BJ (cell line): ENCODE results near the gene IL4R. TPM values are rescaled to one million over a fixed set of nuclear protein-coding genes. Genes with fewer than 3 reads are reported as not detected.

Experiments used
- CTCF ChIA-PET: fragments of 350-600 bp; formaldehyde crosslinking; extraction: SDS; loops from one replicate; lab custom pipeline; 2021; ENCODE audit warnings: antibody characterized with exemption, inconsistent platforms; lab: Yijun Ruan, JAX
- POLR2A ChIA-PET: fragments of 300-600 bp; sonication (Branson Sonifier 250); formaldehyde crosslinking; extraction: SDS; loops from one replicate; lab custom pipeline; 2021; ENCODE audit warnings: antibody characterized with exemption; lab: Charles Lee
- DNase-seq: peaks from one replicate; pipeline ENCODE4 v3.0.0-alpha.2; 2011; ENCODE audit warnings: low read depth
- H3K27me3 ChIP-seq: 2 replicates; pipeline ENCODE4 v1.6.0; 2011; ENCODE audit warnings: low read length; ENCODE audit not compliant: control insufficient read depth, insufficient read depth
- H3K36me3 ChIP-seq: 2 replicates; pipeline ENCODE4 v1.5.1; 2011; ENCODE audit warnings: low read length; ENCODE audit not compliant: control insufficient read depth, insufficient read depth
- H3K4me3 ChIP-seq: 2 replicates; pipeline ENCODE4 v1.5.1; 2011; ENCODE audit warnings: low read depth, mild to moderate bottlenecking, control low read depth, low read length
- polyA plus RNA-seq: library from polyadenylated mRNA; depleted of rRNA; stranded (reverse); fragments of >200 nt; gene quantifications from 2 replicates; pipeline ENCODE4 v1.2.3, GENCODE V29; 2011
- TF ChIP-seq, protein P1 (sequence below): IDR thresholded peaks from 2 replicates; pipeline ENCODE4 v1.5.1; 2011; ENCODE audit warnings: low read depth, mild to moderate bottlenecking, control low read depth, inconsistent platforms, low read length, moderate library complexity; ENCODE audit not compliant: insufficient read depth

Gene IL4R
- polyA plus RNA-seq, 1 experiment, result 25.4 TPM

DNA sequence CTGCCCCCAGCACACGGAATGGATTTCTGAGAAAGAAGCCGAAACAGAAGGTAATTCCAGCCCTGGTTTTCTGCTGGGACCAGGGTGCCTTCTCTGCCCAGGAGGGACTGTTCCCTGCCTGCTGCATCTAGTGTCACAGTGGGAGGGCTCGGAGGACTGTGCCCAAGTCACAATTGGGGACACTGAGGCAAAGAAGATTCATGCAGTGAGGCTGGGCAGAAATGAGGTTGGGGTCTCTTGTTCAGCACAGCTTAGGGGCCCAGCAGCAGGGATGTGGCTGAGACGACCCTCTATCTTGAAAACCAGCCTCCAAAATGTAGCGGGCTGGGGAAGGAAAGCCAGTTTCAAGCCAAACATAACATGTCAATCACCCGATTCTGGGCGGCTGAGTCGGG is 88.8 kb downstream of the IL4R start:
- ChIA-PET POLR2A (no interaction called here), CTCF (interaction anchor here (1.0 kb wide), 1 partner anchor 260 kb away, joined by 3 read pairs; no protein-coding TSS in a partner anchor)
- no peak overlapping the region for H3K4me3 ChIP-seq

DNA sequence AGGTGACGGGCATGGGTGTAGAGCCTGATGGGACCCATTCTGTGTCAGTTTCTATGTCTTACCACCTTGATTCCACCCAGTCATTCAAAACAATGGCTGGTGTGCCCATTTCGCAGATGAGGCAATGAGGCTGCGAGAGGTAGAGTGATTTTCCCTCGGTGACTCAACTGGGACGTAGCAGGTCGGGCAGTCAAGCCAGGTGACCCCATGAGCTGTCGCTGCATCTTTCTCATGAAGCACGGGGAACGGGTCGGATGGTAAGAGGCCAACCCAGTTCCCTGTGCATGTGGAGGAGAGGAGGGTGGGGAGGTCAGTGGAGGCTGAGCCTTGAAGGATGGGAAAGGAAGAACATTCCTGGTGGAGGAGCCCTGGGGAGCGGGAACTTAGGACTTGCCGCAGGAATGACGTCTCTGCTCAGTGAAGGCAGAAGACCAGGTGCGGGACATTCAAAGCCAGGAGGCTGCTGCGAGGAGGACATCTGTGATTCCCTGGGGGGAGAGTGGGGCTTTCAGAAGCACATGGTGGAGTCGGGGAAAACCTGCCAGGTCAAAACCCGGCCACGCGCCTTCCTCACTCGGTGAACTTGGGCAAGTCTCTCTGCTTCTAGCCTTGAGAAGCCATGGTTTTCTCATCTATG is 89.3 kb downstream of the IL4R start:
- no peaks in the 10 kb centered on the region for H3K27me3 ChIP-seq
- no peaks in the 10 kb centered on the region for H3K36me3 ChIP-seq
- TF ChIP-seq, protein P1, sequence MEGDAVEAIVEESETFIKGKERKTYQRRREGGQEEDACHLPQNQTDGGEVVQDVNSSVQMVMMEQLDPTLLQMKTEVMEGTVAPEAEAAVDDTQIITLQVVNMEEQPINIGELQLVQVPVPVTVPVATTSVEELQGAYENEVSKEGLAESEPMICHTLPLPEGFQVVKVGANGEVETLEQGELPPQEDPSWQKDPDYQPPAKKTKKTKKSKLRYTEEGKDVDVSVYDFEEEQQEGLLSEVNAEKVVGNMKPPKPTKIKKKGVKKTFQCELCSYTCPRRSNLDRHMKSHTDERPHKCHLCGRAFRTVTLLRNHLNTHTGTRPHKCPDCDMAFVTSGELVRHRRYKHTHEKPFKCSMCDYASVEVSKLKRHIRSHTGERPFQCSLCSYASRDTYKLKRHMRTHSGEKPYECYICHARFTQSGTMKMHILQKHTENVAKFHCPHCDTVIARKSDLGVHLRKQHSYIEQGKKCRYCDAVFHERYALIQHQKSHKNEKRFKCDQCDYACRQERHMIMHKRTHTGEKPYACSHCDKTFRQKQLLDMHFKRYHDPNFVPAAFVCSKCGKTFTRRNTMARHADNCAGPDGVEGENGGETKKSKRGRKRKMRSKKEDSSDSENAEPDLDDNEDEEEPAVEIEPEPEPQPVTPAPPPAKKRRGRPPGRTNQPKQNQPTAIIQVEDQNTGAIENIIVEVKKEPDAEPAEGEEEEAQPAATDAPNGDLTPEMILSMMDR, result no peak
- no peak overlapping the region for H3K4me3 ChIP-seq
- ChIA-PET POLR2A (no interaction called here), CTCF (interaction anchor here (1.0 kb wide), 1 partner anchor 260 kb away, joined by 3 read pairs; no protein-coding TSS in a partner anchor)
- DNase-seq, result no peak

More for the DNA sequence above, 88.8 kb downstream of the IL4R start:
- H3K27me3 ChIP-seq, result no peaks in the 10 kb centered on the region
- H3K36me3 ChIP-seq, result no peaks in the 10 kb centered on the region
- TF ChIP-seq, protein P1, result no peak
- no peak for DNase-seq

DNA sequence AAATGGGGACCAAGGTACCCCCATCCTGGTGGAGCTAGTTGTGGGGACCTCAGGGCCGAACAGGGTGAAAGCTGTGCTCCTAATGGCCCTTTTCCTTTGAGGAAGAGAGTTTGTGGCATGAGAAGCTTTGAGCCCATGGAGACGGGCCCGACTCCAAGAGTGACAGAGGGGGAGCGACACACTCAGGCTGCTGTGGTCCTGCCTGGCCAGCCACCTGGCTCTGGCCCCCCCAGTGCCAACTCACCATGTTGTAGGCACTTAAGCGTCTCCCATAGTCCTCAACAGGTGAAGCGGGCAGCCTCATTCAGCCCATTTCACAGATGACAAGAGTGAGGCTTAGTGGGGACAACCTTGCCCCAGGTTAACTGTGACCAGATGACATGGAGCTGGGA is 89.8 kb downstream of the IL4R start:
- ChIA-PET CTCF (no interaction called here), POLR2A (no interaction called here)
- TF ChIP-seq, protein P1, result no peak
- no peak for DNase-seq
- Histone ChIP-seq H3K27me3 (no peaks in the 10 kb centered on the region), H3K36me3 (no peaks in the 10 kb centered on the region), H3K4me3 (no peak overlapping the region)

DNA sequence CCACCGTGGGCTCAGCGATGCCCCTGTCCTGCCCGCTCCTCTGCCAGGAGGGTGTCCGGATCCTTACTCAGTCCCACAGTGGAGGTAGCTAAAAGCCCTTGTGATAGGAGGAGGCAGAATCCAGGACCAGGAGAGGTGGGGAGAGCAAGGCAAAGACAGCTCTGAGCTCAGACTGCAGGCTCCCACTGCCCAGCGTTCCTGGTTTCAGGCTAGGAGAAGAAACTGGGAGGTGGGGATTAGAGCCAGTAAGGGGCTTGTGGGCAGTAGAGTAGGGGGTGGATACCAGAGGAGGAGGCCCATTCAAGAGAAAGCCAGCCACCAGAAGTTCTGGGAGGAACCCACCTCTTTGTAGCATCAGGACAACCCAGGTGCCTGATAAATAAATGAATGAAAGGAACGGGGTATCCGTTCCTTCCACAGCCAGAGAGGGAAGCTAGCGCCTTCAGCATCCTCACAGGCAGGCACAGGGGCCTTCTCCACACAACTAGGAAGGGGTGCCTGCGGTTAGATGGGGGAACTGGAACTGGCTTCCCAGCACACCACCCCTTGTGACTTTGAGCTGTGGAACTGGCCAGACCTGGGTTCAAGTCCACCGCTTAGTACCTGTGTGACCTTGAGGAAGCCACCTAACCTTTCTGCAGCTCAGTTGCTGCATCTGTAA is 90.5 kb downstream of the IL4R start:
- no peak for DNase-seq
- POLR2A ChIA-PET, result no interaction called here
- Histone ChIP-seq H3K27me3 (no peaks in the 10 kb centered on the region), H3K4me3 (no peak overlapping the region), H3K36me3 (no peaks in the 10 kb centered on the region)
- TF ChIP-seq, protein P1, result no peak
- CTCF ChIA-PET, result interaction anchor here (2.5 kb wide), 1 partner anchor 36 kb away, joined by 7 read pairs; no protein-coding TSS in a partner anchor

DNA sequence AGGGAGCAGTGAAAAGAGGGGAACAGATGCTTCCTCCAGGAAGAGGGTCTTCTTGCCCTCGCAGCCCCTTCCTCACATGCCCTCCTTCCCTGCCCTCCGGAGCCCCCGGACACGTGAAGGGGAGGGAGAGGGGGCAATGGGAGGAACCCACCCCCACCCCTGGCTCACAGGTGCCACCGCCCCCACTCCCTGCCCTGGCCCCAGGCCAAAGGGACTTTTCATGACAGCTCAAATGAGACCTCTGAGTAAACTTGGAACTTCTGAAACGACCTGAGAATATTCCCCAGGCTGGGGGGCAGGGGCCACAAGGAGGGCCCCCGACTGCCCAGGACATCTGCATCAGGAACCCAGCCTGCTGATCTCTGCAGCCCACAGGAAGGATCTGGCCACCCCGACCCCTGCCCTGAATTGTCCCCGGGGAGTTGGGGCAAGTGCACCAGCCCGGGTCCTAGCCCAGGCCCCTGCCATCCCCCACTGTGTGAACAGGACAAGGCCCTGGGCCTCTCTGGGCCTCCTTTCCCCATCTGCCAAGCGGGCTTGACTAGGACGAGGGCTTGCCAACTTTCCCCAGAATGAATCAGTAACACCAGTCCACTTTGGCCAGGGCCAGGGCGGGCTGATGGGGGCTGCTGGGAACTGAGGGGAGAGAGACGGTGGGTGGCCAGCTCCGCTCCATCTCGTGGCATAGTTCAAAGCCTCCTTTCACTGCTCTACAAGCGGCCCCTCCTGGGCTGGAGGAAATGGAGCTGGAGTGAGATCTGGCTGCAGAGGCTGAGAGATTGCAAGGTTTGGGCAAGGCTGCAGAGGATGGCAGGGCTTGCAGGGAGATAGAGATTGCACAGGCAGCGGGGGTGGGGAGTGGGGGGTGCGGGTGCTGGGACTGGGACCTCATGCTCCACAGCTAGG is 92.0 kb downstream of the IL4R start:
- TF ChIP-seq, protein P1, result no peak
- no peak for DNase-seq
- ChIA-PET POLR2A (no interaction called here), CTCF (interaction anchor here (2.5 kb wide), 1 partner anchor 38 kb away, joined by 7 read pairs; no protein-coding TSS in a partner anchor)
- Histone ChIP-seq H3K27me3 (no peaks in the 10 kb centered on the region), H3K36me3 (no peaks in the 10 kb centered on the region), H3K4me3 (no peak overlapping the region)
